ENCODE results near the gene DNAJC18.

The DNAJC18 gene

GRCh38 chr5:139414581-139415130, 24.7 kb downstream of the DNAJC18 start:
- Histone ChIP-seq H2BK15ac (ENCODE audit: low read depth, poor library complexity, severe bottlenecking) (no peak overlapping the region), H2BK12ac (ENCODE audit: low read length in 2 of 2) (no peak overlapping the region), H2AK5ac (ENCODE audit: low read length, severe bottlenecking) (no peak overlapping the region), H3K4ac (ENCODE audit: low read depth in 1 of 2, low read length in 2 of 2) (no peak overlapping the region), H2BK5ac (ENCODE audit: low read depth, low read length, poor library complexity, severe bottlenecking) (no peak overlapping the region), H3K4me2 (ENCODE audit: low read length, poor library complexity, severe bottlenecking) (no peak overlapping the region), H2BK120ac (ENCODE audit: low read depth, low read length) (no peak overlapping the region), H2AFZ (ENCODE audit: low read depth, low read length) (no peak overlapping the region), H3K9me3 (ENCODE audit: control insufficient read depth, low read length) (no peaks in the 10 kb centered on the region), H4K91ac (ENCODE audit: low read length) (no peak overlapping the region), H3K4me1 (ENCODE audit: control insufficient read depth, insufficient read depth, low read depth, low read length) (peaks cover 8% of the 10 kb centered on the region), H3K36me3 (ENCODE audit: control insufficient read depth in 1 of 2, insufficient read depth in 2 of 2, low read depth in 1 of 2, low read length in 2 of 2) (peaks cover 34 to 58% of the 10 kb centered on the region in 2 experiments), H3K23ac (ENCODE audit: low read length in 2 of 2) (no peak overlapping the region), H3K9ac (ENCODE audit: low read length) (no peak overlapping the region), H3K27ac (ENCODE audit: low read length, poor library complexity, severe bottlenecking) (no peak overlapping the region), H3K27me3 (ENCODE audit: control insufficient read depth in 1 of 2, insufficient read depth in 1 of 2, low read length in 2 of 2) (no peaks in the 10 kb centered on the region), H3K79me1 (replicated peaks; ENCODE audit: low read length, poor library complexity, severe bottlenecking) (peaks cover 1% of the 10 kb centered on the region), H4K8ac (ENCODE audit: low read length) (no peak overlapping the region), H3K4me3 (ENCODE audit: insufficient read depth in 1 of 2, low read depth in 1 of 2, low read length in 2 of 2) (no peak overlapping the region), H3K18ac (ENCODE audit: low read depth in 1 of 2, low read length in 2 of 2) (no peak overlapping the region), H3K14ac (ENCODE audit: low read length in 2 of 2) (peak overlapping the region in 1 of 2 experiments; percentile 44)
- WGBS: 96% methylated on average over 8 of the region's 9 CpGs
- no peak for DNase-seq

- H3K4me3 ChIP-seq (ENCODE audit: insufficient read depth in 1 of 2, low read depth in 1 of 2, low read length in 2 of 2): no peak overlapping the region
Measured at GRCh38 chr5:139413963-139414362, 25.4 kb downstream of the DNAJC18 start.

GRCh38 chr5:139413153-139413552, 26.2 kb downstream of the DNAJC18 start:
- Histone ChIP-seq H3K4me2 (ENCODE audit: low read length, poor library complexity, severe bottlenecking) (no peak overlapping the region), H3K18ac (ENCODE audit: low read depth in 1 of 2, low read length in 2 of 2) (no peak overlapping the region), H3K9ac (ENCODE audit: low read length) (no peak overlapping the region), H3K4ac (ENCODE audit: low read depth in 1 of 2, low read length in 2 of 2) (no peak overlapping the region), H3K4me3 (ENCODE audit: insufficient read depth in 1 of 2, low read depth in 1 of 2, low read length in 2 of 2) (no peak overlapping the region), H3K4me1 (ENCODE audit: control insufficient read depth, insufficient read depth, low read depth, low read length) (peaks cover 8% of the 10 kb centered on the region), H3K23ac (ENCODE audit: low read length in 2 of 2) (no peak overlapping the region), H2BK12ac (ENCODE audit: low read length in 2 of 2) (no peak overlapping the region), H3K27ac (ENCODE audit: low read length, poor library complexity, severe bottlenecking) (no peak overlapping the region), H2AFZ (ENCODE audit: low read depth, low read length) (no peak overlapping the region), H2BK120ac (ENCODE audit: low read depth, low read length) (no peak overlapping the region), H3K36me3 (ENCODE audit: control insufficient read depth in 1 of 2, insufficient read depth in 2 of 2, low read depth in 1 of 2, low read length in 2 of 2) (peaks cover 26 to 43% of the 10 kb centered on the region in 2 experiments), H4K8ac (ENCODE audit: low read length) (no peak overlapping the region), H3K14ac (ENCODE audit: low read length in 2 of 2) (no peak overlapping the region), H2BK5ac (ENCODE audit: low read depth, low read length, poor library complexity, severe bottlenecking) (no peak overlapping the region), H2AK5ac (ENCODE audit: low read length, severe bottlenecking) (no peak overlapping the region), H2BK15ac (ENCODE audit: low read depth, poor library complexity, severe bottlenecking) (no peak overlapping the region), H3K27me3 (ENCODE audit: control insufficient read depth in 1 of 2, insufficient read depth in 1 of 2, low read length in 2 of 2) (no peaks in the 10 kb centered on the region), H3K9me3 (ENCODE audit: control insufficient read depth, low read length) (no peaks in the 10 kb centered on the region), H3K79me1 (replicated peaks; ENCODE audit: low read length, poor library complexity, severe bottlenecking) (peaks cover 1% of the 10 kb centered on the region), H4K91ac (ENCODE audit: low read length) (no peak overlapping the region)
- DNase-seq: no peak
- 100% methylated on average over 6 of the region's 6 CpGs for WGBS

More at GRCh38 chr5:139413963-139414362, 25.4 kb downstream of the DNAJC18 start:
- Histone ChIP-seq H3K4me1 (ENCODE audit: control insufficient read depth, insufficient read depth, low read depth, low read length) (peaks cover 8% of the 10 kb centered on the region), H3K27ac (ENCODE audit: low read length, poor library complexity, severe bottlenecking) (no peak overlapping the region), H3K79me1 (replicated peaks; ENCODE audit: low read length, poor library complexity, severe bottlenecking) (peaks cover 1% of the 10 kb centered on the region), H3K36me3 (ENCODE audit: control insufficient read depth in 1 of 2, insufficient read depth in 2 of 2, low read depth in 1 of 2, low read length in 2 of 2) (peaks cover 28 to 51% of the 10 kb centered on the region in 2 experiments), H3K4me2 (ENCODE audit: low read length, poor library complexity, severe bottlenecking) (no peak overlapping the region), H3K9ac (ENCODE audit: low read length) (no peak overlapping the region), H2AK5ac (ENCODE audit: low read length, severe bottlenecking) (no peak overlapping the region), H2AFZ (ENCODE audit: low read depth, low read length) (no peak overlapping the region), H3K23ac (ENCODE audit: low read length in 2 of 2) (no peak overlapping the region), H4K91ac (ENCODE audit: low read length) (no peak overlapping the region), H4K8ac (ENCODE audit: low read length) (no peak overlapping the region), H2BK15ac (ENCODE audit: low read depth, poor library complexity, severe bottlenecking) (no peak overlapping the region), H3K14ac (ENCODE audit: low read length in 2 of 2) (no peak overlapping the region), H3K27me3 (ENCODE audit: control insufficient read depth in 1 of 2, insufficient read depth in 1 of 2, low read length in 2 of 2) (no peaks in the 10 kb centered on the region), H2BK12ac (ENCODE audit: low read length in 2 of 2) (no peak overlapping the region), H3K9me3 (ENCODE audit: control insufficient read depth, low read length) (no peaks in the 10 kb centered on the region), H2BK5ac (ENCODE audit: low read depth, low read length, poor library complexity, severe bottlenecking) (no peak overlapping the region), H3K18ac (ENCODE audit: low read depth in 1 of 2, low read length in 2 of 2) (no peak overlapping the region), H2BK120ac (ENCODE audit: low read depth, low read length) (no peak overlapping the region), H3K4ac (ENCODE audit: low read depth in 1 of 2, low read length in 2 of 2) (no peak overlapping the region)
- no peak for DNase-seq
- WGBS: 95% methylated on average over 4 of the region's 6 CpGs

- H3K4ac ChIP-seq (ENCODE audit: low read depth in 1 of 2, low read length in 2 of 2): no peak overlapping the region
- H3K27ac ChIP-seq (ENCODE audit: low read length, poor library complexity, severe bottlenecking): no peak overlapping the region
- H3K9me3 ChIP-seq (ENCODE audit: control insufficient read depth, low read length): no peaks in the 10 kb centered on the region
- no peak overlapping the region for H4K8ac ChIP-seq (ENCODE audit: low read length)
- peak; percentile 51 for DNase-seq
- H3K36me3 ChIP-seq (ENCODE audit: control insufficient read depth in 1 of 2, insufficient read depth in 2 of 2, low read depth in 1 of 2, low read length in 2 of 2): peaks cover 17 to 31% of the 10 kb centered on the region in 2 experiments
- H3K9ac ChIP-seq (ENCODE audit: low read length): peak overlapping the region; percentile 84
- H3K23ac ChIP-seq (ENCODE audit: low read length in 2 of 2): no peak overlapping the region
- H2BK15ac ChIP-seq (ENCODE audit: low read depth, poor library complexity, severe bottlenecking): no peak overlapping the region
- H2AFZ ChIP-seq (ENCODE audit: low read depth, low read length): no peak overlapping the region
- H3K27me3 ChIP-seq (ENCODE audit: control insufficient read depth in 1 of 2, insufficient read depth in 1 of 2, low read length in 2 of 2): no peaks in the 10 kb centered on the region
- no peak overlapping the region for H2BK120ac ChIP-seq (ENCODE audit: low read depth, low read length)
- WGBS: 84% methylated on average over 12 of the region's 17 CpGs
- no peak overlapping the region for H3K14ac ChIP-seq (ENCODE audit: low read length in 2 of 2)
- H2AK5ac ChIP-seq (ENCODE audit: low read length, severe bottlenecking): no peak overlapping the region
- no peak overlapping the region for H4K91ac ChIP-seq (ENCODE audit: low read length)
- H2BK5ac ChIP-seq (ENCODE audit: low read depth, low read length, poor library complexity, severe bottlenecking): no peak overlapping the region
- H3K4me3 ChIP-seq (ENCODE audit: insufficient read depth in 1 of 2, low read depth in 1 of 2, low read length in 2 of 2): no peak overlapping the region
- H3K79me1 ChIP-seq (replicated peaks; ENCODE audit: low read length, poor library complexity, severe bottlenecking): no peaks in the 10 kb centered on the region
- no peak overlapping the region for H2BK12ac ChIP-seq (ENCODE audit: low read length in 2 of 2)
- H3K4me1 ChIP-seq (ENCODE audit: control insufficient read depth, insufficient read depth, low read depth, low read length): peaks cover 4% of the 10 kb centered on the region
- H3K4me2 ChIP-seq (ENCODE audit: low read length, poor library complexity, severe bottlenecking): no peak overlapping the region
- no peak overlapping the region for H3K18ac ChIP-seq (ENCODE audit: low read depth in 1 of 2, low read length in 2 of 2)
Measured at GRCh38 chr5:139410993-139411828, 28.1 kb downstream of the DNAJC18 start.
